HG02981 (cell line): Measurements from ENCODE around the gene GADL1.

Experiments
- ATAC-seq: cut with Tn5 transposase; IDR thresholded peaks from one replicate; pipeline ENCODE4 v1.9.1; 2021; ENCODE audit warnings: mild to moderate bottlenecking, moderate library complexity; ENCODE audit not compliant: unreplicated experiment

Gene GADL1

GRCh38 chr3:30681649-30682211 is 212.7 kb downstream of the GADL1 start:
- no peak for ATAC-seq

GRCh38 chr3:30680789-30681648 is 213.4 kb downstream of the GADL1 start:
- no peak for ATAC-seq

GRCh38 chr3:30679045-30679444 is 215.4 kb downstream of the GADL1 start:
- no peak for ATAC-seq

- ATAC-seq = no peak
Observed at GRCh38 chr3:30677347-30677685, 217.1 kb downstream of the GADL1 start.

- peak; percentile 48 for ATAC-seq
Observed at GRCh38 chr3:30676424-30677346, 217.8 kb downstream of the GADL1 start.
